H9 (cell line): ENCODE data around the gene LIX1. TPM values are rescaled to one million over a fixed set of nuclear protein-coding genes. Genes with fewer than 3 reads are reported as not detected.

Experiments
- DNase-seq: peaks from one replicate; pipeline ENCODE4 v3.0.0-alpha.2; 2017
- H2AFZ ChIP-seq: one replicate; pipeline ENCODE4 v1.6.1; 2013; ENCODE audit warnings: mild to moderate bottlenecking, low read length, control low read depth, moderate library complexity
- H2AK5ac ChIP-seq: 2 replicates; pipeline ENCODE4 v1.6.1; 2013; ENCODE audit warnings: low read length, control low read depth, mixed read lengths; ENCODE audit not compliant: insufficient read length
- H2BK120ac ChIP-seq: one replicate; pipeline ENCODE4 v1.6.1; 2013; ENCODE audit warnings: low read depth, mild to moderate bottlenecking, low read length, control low read depth, inconsistent platforms; ENCODE audit not compliant: poor library complexity, severe bottlenecking
- H2BK12ac ChIP-seq: 2 replicates; pipeline ENCODE4 v1.6.1; 2013; ENCODE audit warnings: low read length, control low read depth, mixed read lengths, low read depth; ENCODE audit not compliant: insufficient read length
- H2BK15ac ChIP-seq: 2 replicates; pipeline ENCODE4 v1.6.1; 2013; ENCODE audit warnings: low read depth, low read length, control low read depth
- H2BK20ac ChIP-seq: one replicate; pipeline ENCODE4 v1.6.1; 2013; ENCODE audit warnings: low read depth, mild to moderate bottlenecking, low read length, control low read depth, inconsistent platforms; ENCODE audit not compliant: poor library complexity, severe bottlenecking
- H2BK5ac ChIP-seq: 2 replicates; pipeline ENCODE4 v1.6.1; 2013; ENCODE audit warnings: low read length, control low read depth, mixed read lengths; ENCODE audit not compliant: insufficient read length
- H3K14ac ChIP-seq: 2 replicates; pipeline ENCODE4 v1.6.1; 2013; ENCODE audit warnings: low read length, control low read depth; ENCODE audit not compliant: insufficient read depth
- H3K18ac ChIP-seq: 2 replicates; pipeline ENCODE4 v1.6.1; 2013; ENCODE audit warnings: low read depth, mild to moderate bottlenecking, mixed read lengths, low read length, control low read depth; ENCODE audit not compliant: insufficient read length
- H3K23ac ChIP-seq: 2 replicates; pipeline ENCODE4 v1.6.1; 2013; ENCODE audit warnings: low read length, control low read depth, mixed read lengths, low read depth; ENCODE audit not compliant: insufficient read length
- H3K23me2 ChIP-seq: 2 replicates; pipeline ENCODE4 v1.6.1; 2013; ENCODE audit warnings: low read depth, mild to moderate bottlenecking, mixed read lengths, low read length, control low read depth; ENCODE audit not compliant: insufficient read length, poor library complexity, severe bottlenecking
- H3K27ac ChIP-seq: 2 replicates; pipeline ENCODE4 v1.5.1; 2013; ENCODE audit warnings: low read length, control low read depth, mixed read lengths, low read depth; ENCODE audit not compliant: insufficient read length
- H3K27me3 ChIP-seq: 2 replicates; pipeline ENCODE4 v1.6.1; 2013; ENCODE audit warnings: low read length, control low read depth, inconsistent platforms; ENCODE audit not compliant: insufficient read depth
- H3K4ac ChIP-seq: 2 replicates; pipeline ENCODE4 v1.6.1; 2013; ENCODE audit warnings: low read depth, mild to moderate bottlenecking, control low read depth, inconsistent platforms, low read length, moderate library complexity
- H3K4me1 ChIP-seq: 2 replicates; pipeline ENCODE4 v1.6.1; 2013; ENCODE audit warnings: low read length, control low read depth, inconsistent platforms; ENCODE audit not compliant: insufficient read depth
- H3K4me2 ChIP-seq: 2 replicates; pipeline ENCODE4 v1.6.1; 2013; ENCODE audit warnings: low read length, control low read depth, mixed read lengths; ENCODE audit not compliant: insufficient read length, insufficient read depth
- H3K56ac ChIP-seq: 2 replicates; pipeline ENCODE4 v1.6.1; 2013; ENCODE audit warnings: low read depth, mild to moderate bottlenecking, mixed read lengths, low read length, control low read depth; ENCODE audit not compliant: insufficient read length
- H3K79me1 ChIP-seq: 2 replicates; pipeline ENCODE4 v1.6.1; 2013; ENCODE audit warnings: low read depth, mild to moderate bottlenecking, moderate library complexity, low read length, control low read depth, inconsistent platforms; ENCODE audit not compliant: insufficient read depth, poor library complexity, severe bottlenecking
- H3K79me2 ChIP-seq: 2 replicates; pipeline ENCODE4 v1.6.1; 2013; ENCODE audit warnings: low read length, control low read depth, inconsistent platforms; ENCODE audit not compliant: insufficient read depth
- H3K9ac ChIP-seq: 2 replicates; pipeline ENCODE4 v1.6.1; 2013; ENCODE audit warnings: low read length, control low read depth, mixed read lengths; ENCODE audit not compliant: insufficient read length; ENCODE audit errors: extremely low read depth
- H3K9me3 ChIP-seq: one replicate; pipeline ENCODE4 v1.6.1; 2013; ENCODE audit warnings: low read depth, low read length, inconsistent platforms; ENCODE audit not compliant: control insufficient read depth
- H3T11ph ChIP-seq: one replicate; pipeline ENCODE4 v1.6.1; 2013; ENCODE audit warnings: mild to moderate bottlenecking, low read length, control low read depth, inconsistent platforms
- H4K20me1 ChIP-seq: one replicate; pipeline ENCODE4 v1.6.1; 2013; ENCODE audit not compliant: control insufficient read depth, insufficient read length, insufficient read depth
- H4K5ac ChIP-seq: 2 replicates; pipeline ENCODE4 v1.6.1; 2013; ENCODE audit warnings: low read depth, mild to moderate bottlenecking, mixed read lengths, low read length, control low read depth; ENCODE audit not compliant: insufficient read length
- H4K8ac ChIP-seq: replicated peaks from 2 replicates; pipeline ENCODE4 v1.6.1; 2013; ENCODE audit warnings: low read length, control low read depth, mixed read lengths, low read depth; ENCODE audit not compliant: insufficient read length
- H4K91ac ChIP-seq: 2 replicates; pipeline ENCODE4 v1.6.1; 2013; ENCODE audit warnings: low read depth, mild to moderate bottlenecking, moderate library complexity, mixed read lengths, low read length, control low read depth; ENCODE audit not compliant: insufficient read length
- H3K27ac Mint-ChIP-seq, 3 experiments: 2 replicates in 2 of 3; 3 replicates in 1 of 3; pipeline ENCODE4 v1.8.0; 2020 to 2021; ENCODE audit warnings: mixed read lengths in 3 of 3, mild to moderate bottlenecking in 1 of 3, moderate library complexity in 1 of 3
- H3K27me3 Mint-ChIP-seq: 2 replicates; pipeline ENCODE4 v1.8.0; 2021; ENCODE audit warnings: low read depth, mild to moderate bottlenecking, moderate library complexity, mixed read lengths
- H3K36me3 Mint-ChIP-seq, 3 experiments: 2 replicates in 2 of 3; 3 replicates in 1 of 3; pipeline ENCODE4 v1.8.0; 2020 to 2021; ENCODE audit warnings: low read depth in 3 of 3, mixed read lengths in 3 of 3; ENCODE audit not compliant: insufficient read depth in 1 of 3
- H3K4me1 Mint-ChIP-seq, 2 experiments: 2 replicates each; pipeline ENCODE4 v1.8.0; 2020; ENCODE audit warnings: mixed read lengths in 2 of 2
- H3K4me3 Mint-ChIP-seq, 2 experiments: 2 replicates in 1 of 2; 3 replicates in 1 of 2; pipeline ENCODE4 v1.8.0; 2020 to 2021; ENCODE audit warnings: mild to moderate bottlenecking in 2 of 2, mixed read lengths in 2 of 2, moderate library complexity in 1 of 2
- H3K9me3 Mint-ChIP-seq, 2 experiments: 2 replicates in 1 of 2; 3 replicates in 1 of 2; pipeline ENCODE4 v1.8.0; 2020; ENCODE audit warnings: mild to moderate bottlenecking in 2 of 2, mixed read lengths in 2 of 2, moderate library complexity in 1 of 2
- CTCF ChIP-seq: fragments of 200-600 bp; sonication (generic); conservative IDR thresholded peaks from 3 replicates; pipeline ENCODE4 v1.8.0; 2021; ENCODE audit warnings: antibody characterized with exemption, mild to moderate bottlenecking
- WGBS: extraction: QIAGEN DNeasy Blood & Tissue Kit; methylation state at CpG from one replicate; pipeline ENCODE4 v1.1.7; 2013; ENCODE audit warnings: missing lambda C conversion rate, low lambda C conversion rate, mixed read lengths; ENCODE audit not compliant: insufficient read length; ENCODE audit errors: extremely low coverage; 5-methylcytosine and 5-hydroxymethylcytosine counted together
- total RNA-seq: library from RNA; stranded (reverse); gene quantifications from 2 replicates; pipeline ENCODE4 v1.2.1, GENCODE V29; 2021

LIX1 gene
- total RNA-seq, 1 experiment from 2014 or later: 0.13 TPM

DNA sequence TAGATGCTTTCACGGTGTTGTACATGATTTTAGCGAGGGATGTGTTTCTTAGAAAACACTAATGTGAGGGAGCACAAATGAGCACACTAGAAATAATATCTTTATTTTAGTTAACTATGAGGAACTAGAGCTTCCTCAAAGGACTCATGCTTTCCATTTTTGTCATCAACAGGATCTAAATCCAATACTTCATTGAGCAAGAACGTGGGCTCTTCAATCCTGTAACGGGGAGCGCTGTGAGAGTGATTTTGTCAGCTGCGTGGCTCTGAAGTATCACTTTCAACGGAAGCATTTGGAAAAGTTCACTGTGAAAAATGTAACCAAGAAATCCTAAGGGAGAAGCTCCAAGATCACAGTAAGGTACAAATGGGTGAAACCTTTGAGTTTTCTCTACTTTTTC lies 93.2 kb downstream of the LIX1 start:
- no peak overlapping the region for H4K91ac ChIP-seq
- no peak overlapping the region for H3K4ac ChIP-seq
- H3T11ph ChIP-seq: no peak overlapping the region
- H3K27ac Mint-ChIP-seq: no peak overlapping the region
- no peak for DNase-seq
- no peak overlapping the region for H3K4me2 ChIP-seq
- TF ChIP-seq CTCF: no peak
- no peak overlapping the region for H2BK15ac ChIP-seq
- H3K23ac ChIP-seq: no peak overlapping the region
- no peaks in the 10 kb centered on the region for H3K23me2 ChIP-seq
- H4K5ac ChIP-seq: no peak overlapping the region
- H3K18ac ChIP-seq: no peak overlapping the region
- H2AFZ ChIP-seq: no peak overlapping the region
- H3K27ac ChIP-seq: no peak overlapping the region
- no peak overlapping the region for H3K56ac ChIP-seq
- no peak overlapping the region for H2AK5ac ChIP-seq
- H3K9me3 Mint-ChIP-seq: peaks cover 0 to 3% of the 10 kb centered on the region in 2 experiments; a peak in 2 of 5 replicates
- H2BK5ac ChIP-seq: no peak overlapping the region
- H2BK12ac ChIP-seq: no peak overlapping the region
- no peak overlapping the region for H3K9ac ChIP-seq
- H4K20me1 ChIP-seq: no peaks in the 10 kb centered on the region
- H3K79me2 ChIP-seq: no peaks in the 10 kb centered on the region
- peaks cover 5% of the 10 kb centered on the region; the same call in 1 of the 2 replicates for H3K4me1 ChIP-seq
- H3K36me3 Mint-ChIP-seq: no peaks in the 10 kb centered on the region
- H3K4me1 Mint-ChIP-seq: peaks cover 22 to 26% of the 10 kb centered on the region in 2 experiments
- H3K4me3 Mint-ChIP-seq: no peak overlapping the region
- no peak overlapping the region for H4K8ac ChIP-seq
- no CpG with 5 or more reads among the region's 7 CpGs for WGBS
- no peaks in the 10 kb centered on the region; the same call in 1 of the 2 replicates for H3K27me3 Mint-ChIP-seq
- no peaks in the 10 kb centered on the region for H3K27me3 ChIP-seq
- no peak overlapping the region for H2BK120ac ChIP-seq
- no peak overlapping the region for H2BK20ac ChIP-seq
- no peak overlapping the region for H3K14ac ChIP-seq
- H3K79me1 ChIP-seq: no peaks in the 10 kb centered on the region
- no peaks in the 10 kb centered on the region for H3K9me3 ChIP-seq
